ENCODE results near the gene PLCL2. TPM values are rescaled to one million over a fixed set of nuclear protein-coding genes. Genes with fewer than 3 reads are reported as not detected.

PLCL2 gene
- total and polyA plus RNA-seq, 10 of the 15 experiments (the other 5 are each of a cell fraction or from before 2014, with no cell fraction given): 7.5 to 37.3 (median 21.7) TPM

- RAD21 ChIA-PET (ENCODE audit: unreplicated experiment): no interaction called here
These were observed 185.6 kb downstream of the PLCL2 start for GRCh38 chr3:17070161-17070959.

More at GRCh38 chr3:17070161-17070959, 185.6 kb downstream of the PLCL2 start:
- TSS peak; percentile 19 for BruUV-seq (replicated peaks)
- Histone ChIP-seq H3K27ac (ENCODE audit: control insufficient read depth, insufficient read depth) (no peak overlapping the region), H3K9ac (ENCODE audit: control insufficient read depth, insufficient read depth, low read length) (no peak overlapping the region), H4K20me1 (ENCODE audit: control insufficient read depth, insufficient read depth) (no peaks in the 10 kb centered on the region), H2AFZ (ENCODE audit: control insufficient read depth, low read depth, low read length) (no peak overlapping the region), H3K4me3 (no peak overlapping the region), H3K27me3 (replicated peaks in 1 of 2; ENCODE audit: control insufficient read depth in 2 of 2, insufficient read depth in 2 of 2, low read length in 1 of 2) (no peaks in the 10 kb centered on the region), H3K4me2 (ENCODE audit: control insufficient read depth, insufficient read depth) (no peak overlapping the region), H3K36me3 (ENCODE audit: control insufficient read depth in 2 of 2, insufficient read depth in 2 of 2, low read length in 1 of 2) (peaks cover 0 to 12% of the 10 kb centered on the region in 2 experiments; a peak in 2 of 4 replicates), H3K4me1 (ENCODE audit: control insufficient read depth, insufficient read depth, low read length) (no peaks in the 10 kb centered on the region), H3K9me3 (replicated peaks; ENCODE audit: control insufficient read depth, insufficient read depth, low read length) (no peaks in the 10 kb centered on the region; the same call in 2 of the 3 replicates), H3K79me2 (ENCODE audit: control insufficient read depth, insufficient read depth, low read length) (no peaks in the 10 kb centered on the region)
- DNase-seq (ENCODE audit: low read depth, low spot score): no peak
- WGBS (ENCODE audit: insufficient coverage, insufficient replicate concordance, low lambda C conversion rate, missing lambda C conversion rate): 80% methylated on average over 5 of the region's 5 CpGs
- ATAC-seq: no peak
- in situ Hi-C loops (cut with MboI): no loop called here
- ChIA-PET CTCF (interaction anchor here (0.6 kb wide), 1 partner anchor 1294 kb away, joined by 3 read pairs; no protein-coding TSS in a partner anchor), SMC1A (ENCODE audit: uncharacterized antibody, unreplicated experiment) (no interaction called here), POLR2A (no interaction called here)
- no peak for TF ChIP-seq FOS (IDR thresholded peaks at IDR 0.05; ENCODE audit: borderline replicate concordance, extremely low read depth, insufficient read length)
- no peak for TF ChIP-seq PKNOX1 (IDR thresholded peaks at IDR 0.05)
- no peak for TF ChIP-seq MYC (IDR thresholded peaks at IDR 0.05; ENCODE audit: insufficient read depth, insufficient read length, insufficient replicate concordance, low read length, severe bottlenecking)
- TF ChIP-seq MYB (IDR thresholded peaks at IDR 0.05; ENCODE audit: borderline replicate concordance, low read depth, low read length): no peak
- no peak for FAIRE-seq
- intact Hi-C loops (cut with micrococcal nuclease; ENCODE audit: unreplicated experiment): no loop called here

Data from GM12878 (cell line).